HepG2 (cell line): Measurements from ENCODE around the gene TNFSF9. TPM values are rescaled to one million over a fixed set of nuclear protein-coding genes. Genes with fewer than 3 reads are reported as not detected.

ENCODE experiments used
- ATAC-seq: fragments of 200-7000 bp; cut with Tn5 transposase; 3 replicates; pipeline ENCODE4 v1.9.1; 2020; ENCODE audit warnings: mild to moderate bottlenecking, moderate library complexity
- BruUV-seq: library from RNA; stranded (reverse); fragments of 400-500 nt; replicated peaks from 2 replicates; lab custom pipeline; 2021; lab: Mats Ljungman, UMichigan
- CTCF ChIA-PET: fragments of 300-600 bp; formaldehyde crosslinking; extraction: SDS; loops from one replicate; lab custom pipeline; 2021; ENCODE audit warnings: low total read pairs, inconsistent platforms, low intra/inter-chr PET ratio; lab: Yijun Ruan, JAX
- POLR2A ChIA-PET: fragments of 350-600 bp; sonication (Branson Sonifier 250); formaldehyde crosslinking; loops from one replicate; lab custom pipeline; 2020; ENCODE audit warnings: antibody characterized with exemption, inconsistent platforms; lab: Yijun Ruan, JAX
- DNase-seq: peaks from one replicate; pipeline ENCODE4 v3.0.0-alpha.2; 2015; ENCODE audit warnings: low spot score
- FAIRE-seq: peaks from 3 replicates; lab custom pipeline; 2011; peaks lifted over from hg19 to GRCh38; lab: Jason Lieb, UNC
- H2AFZ ChIP-seq: one replicate; pipeline ENCODE4 v1.6.1; 2011; ENCODE audit warnings: low read length, inconsistent platforms
- H3K27ac ChIP-seq: fragments of 300-600 bp; 3 replicates; pipeline ENCODE4 v1.8.0; 2011; ENCODE audit warnings: mixed run types, mild to moderate bottlenecking, mixed read lengths, low read length, inconsistent platforms; ENCODE audit not compliant: insufficient read depth; ENCODE audit errors: extremely low read length
- H3K27me3 ChIP-seq, 2 experiments: fragments of 200-600 bp in 1 of 2; 2 replicates in 1 of 2; 3 replicates in 1 of 2; pipeline versions ENCODE4 v1.6.0 to v1.8.0; 2011; ENCODE audit warnings: low read length in 2 of 2, mild to moderate bottlenecking in 2 of 2, moderate library complexity in 2 of 2, inconsistent platforms in 1 of 2; ENCODE audit not compliant: insufficient read depth in 2 of 2, control insufficient read depth in 1 of 2
- H3K36me3 ChIP-seq, 2 experiments: fragments of 200-600 bp in 1 of 2; replicated peaks in 1 of 2; 2 replicates in 1 of 2; 3 replicates in 1 of 2; pipeline versions ENCODE4 v1.5.1 to v1.8.0; 2011; ENCODE audit warnings: low read length in 2 of 2, inconsistent platforms in 1 of 2; ENCODE audit not compliant: insufficient read depth in 2 of 2, control insufficient read depth in 1 of 2
- H3K4me1 ChIP-seq: 2 replicates; pipeline ENCODE4 v1.5.1; 2012; ENCODE audit warnings: low read length, inconsistent platforms; ENCODE audit not compliant: insufficient read depth
- H3K4me2 ChIP-seq: 2 replicates; pipeline ENCODE4 v1.6.0; 2011; ENCODE audit warnings: low read depth, low read length, inconsistent platforms
- H3K4me3 ChIP-seq, 3 experiments: fragments of 200-600 bp in 1 of 3; sonication (generic), shearing (Covaris generic) in 1 of 3; replicated peaks in 1 of 3; 2 replicates each; pipeline ENCODE4 v1.5.1; 2011 to 2016; ENCODE audit warnings: low read length in 3 of 3, inconsistent platforms in 2 of 3, low read depth in 2 of 3, mild to moderate bottlenecking in 2 of 3, control low read depth in 1 of 3, mixed read lengths in 1 of 3; ENCODE audit not compliant: insufficient read depth in 1 of 3
- H3K79me2 ChIP-seq: one replicate; pipeline ENCODE4 v1.6.1; 2011; ENCODE audit warnings: low read length, inconsistent platforms; ENCODE audit not compliant: insufficient read depth
- H3K9ac ChIP-seq: 2 replicates; pipeline ENCODE4 v1.6.0; 2011; ENCODE audit warnings: mild to moderate bottlenecking, low read depth, low read length, inconsistent platforms; ENCODE audit not compliant: insufficient read depth
- H3K9me3 ChIP-seq: 2 replicates; pipeline ENCODE4 v1.5.1; 2012; ENCODE audit warnings: mild to moderate bottlenecking, low read length
- H4K20me1 ChIP-seq: 2 replicates; pipeline ENCODE4 v1.6.0; 2011; ENCODE audit warnings: inconsistent platforms, mild to moderate bottlenecking, low read length, moderate library complexity; ENCODE audit not compliant: insufficient read depth
- BORCS8-MEF2B ChIP-seq: sonication (generic); formaldehyde crosslinking; IDR thresholded peaks from 2 replicates; pipeline ENCODE4 v1.8.0; 2022; ENCODE audit warnings: mild to moderate bottlenecking, missing genetic modification reagents
- FOXK2 ChIP-seq: fragments of 450-650 bp; IDR thresholded peaks from 2 replicates; pipeline ENCODE4 v1.6.1; 2016
- IKZF1 ChIP-seq: fragments of 450-650 bp; IDR thresholded peaks from 2 replicates; pipeline ENCODE4 v1.7.1; 2016
- MED8 ChIP-seq: sonication (generic); formaldehyde crosslinking; IDR thresholded peaks from 2 replicates; pipeline ENCODE4 v1.8.1; 2023; ENCODE audit warnings: mild to moderate bottlenecking, missing genetic modification reagents; ENCODE audit not compliant: insufficient replicate concordance
- MIER3 ChIP-seq: IDR thresholded peaks from 2 replicates; pipeline ENCODE4 v1.6.1; 2016; ENCODE audit warnings: missing compliant biosample characterization, borderline replicate concordance
- NFATC3 ChIP-seq: sonication (generic); formaldehyde crosslinking; IDR thresholded peaks from 2 replicates; pipeline ENCODE4 v1.5.1; 2020; ENCODE audit warnings: mild to moderate bottlenecking, missing genetic modification reagents
- POLR2AphosphoS2 ChIP-seq: IDR thresholded peaks from 2 replicates; pipeline ENCODE4 v1.6.1; 2011; ENCODE audit warnings: low read depth, low read length, improper control_type of control experiment
- RARA ChIP-seq: IDR thresholded peaks from 2 replicates; pipeline ENCODE4 v1.6.1; 2016; ENCODE audit warnings: missing genetic modification reagents, missing compliant biosample characterization
- SNAPC2 ChIP-seq: sonication (generic); formaldehyde crosslinking; IDR thresholded peaks from 2 replicates; pipeline ENCODE4 v1.8.1; 2022; ENCODE audit warnings: mild to moderate bottlenecking, missing genetic modification reagents
- ZNF343 ChIP-seq: sonication (generic); formaldehyde crosslinking; IDR thresholded peaks from 2 replicates; pipeline ENCODE4 v1.4.0; 2020; ENCODE audit warnings: mild to moderate bottlenecking, missing genetic modification reagents
- WGBS: methylation state at CpG from one replicate; pipeline ENCODE4 v1.1.6; 2017; ENCODE audit warnings: low lambda C conversion rate; 5-methylcytosine and 5-hydroxymethylcytosine counted together
- in situ Hi-C: cut with HindIII; loops from 2 replicates; pipeline ENCODE4 v1.10.0; 2017; ENCODE audit warnings: low pct_unique_long_range_greater_than_20kb; ENCODE audit not compliant: extremely low pct_ligation_motif_present
- intact Hi-C: fragments of 100-400 bp; cut with micrococcal nuclease; formaldehyde crosslinking; loops from one replicate; pipeline ENCODE4 v1.10.0; 2022; ENCODE audit not compliant: unreplicated experiment
- polyA plus RNA-seq, 8 experiments: library from polyadenylated mRNA; depleted of rRNA in 3 of 8; stranded (reverse) in 7 of 8; unstranded in 1 of 8; fragments of >200 nt; fragmentation: Illumina TruSeq in 4 of 8; extraction: Trizol in 4 of 8; gene quantifications; 2 replicates each; pipeline versions ENCODE4 v1.2.1 to v1.2.3, GENCODE V29; 2011 to 2016; ENCODE audit warnings: low read depth in 4 of 8, missing spikeins in 1 of 8, mixed read lengths in 1 of 8; ENCODE audit not compliant: insufficient read depth in 1 of 8
- total RNA-seq, 5 experiments: library from RNA; depleted of rRNA; stranded (reverse); fragments of >200 nt; fragmentation: Illumina TruSeq; extraction: Trizol; gene quantifications; 2 replicates each; pipeline ENCODE4 v1.2.3, GENCODE V29; 2016; ENCODE audit warnings: low read depth in 1 of 5
- TF ChIP-seq, protein P1 (sequence below): sonication (generic); formaldehyde crosslinking; conservative IDR thresholded peaks from 2 replicates; pipeline ENCODE4 v1.5.0; 2020; ENCODE audit warnings: missing genetic modification reagents

The TNFSF9 gene
- total and polyA plus RNA-seq, 2 of the 13 experiments (the other 11 are each of a cell fraction or from before 2014, with no cell fraction given): 1.0 to 1.8 TPM

DNA sequence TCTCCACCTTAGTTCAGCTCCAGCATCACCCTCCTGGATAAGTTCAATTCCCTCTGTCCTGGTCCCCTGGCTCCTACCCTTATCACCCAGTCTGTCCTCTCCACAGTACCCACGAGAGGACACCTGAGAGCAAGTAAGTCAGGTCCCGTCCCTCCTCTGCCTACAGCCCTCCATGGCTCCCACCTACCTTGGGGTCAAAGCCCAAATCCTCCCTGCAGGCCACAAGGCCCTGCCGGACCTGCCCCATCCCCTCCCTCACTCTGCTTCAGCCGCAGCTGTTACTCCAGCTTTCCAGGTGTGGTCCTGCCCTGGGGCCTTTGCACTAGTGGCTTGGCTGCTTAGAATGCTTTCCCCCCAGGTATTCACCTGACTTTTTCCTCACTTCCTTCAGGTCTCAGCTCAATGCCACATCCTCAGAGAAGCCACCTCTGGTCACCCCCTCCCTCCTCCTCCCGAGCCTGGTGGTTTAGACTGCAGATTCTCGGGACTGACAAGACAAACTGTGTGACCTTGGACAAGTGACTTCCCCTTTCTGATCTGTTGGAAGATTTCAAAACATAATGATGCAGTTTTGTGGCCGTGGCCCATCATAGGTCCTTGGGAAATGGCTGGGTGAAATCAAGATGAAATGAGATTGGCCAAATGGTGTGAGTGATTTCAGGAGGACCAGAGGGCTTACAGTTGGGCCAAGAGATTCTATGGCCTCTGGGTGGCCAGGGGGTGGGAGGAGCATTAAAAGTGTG lies 32.4 kb upstream of the TNFSF9 start:
- Histone ChIP-seq H3K4me1 (no peaks in the 10 kb centered on the region), H3K4me2 (no peak overlapping the region), H2AFZ (no peak overlapping the region), H3K27me3 (peaks cover 3 to 34% of the 10 kb centered on the region in 2 experiments), H3K9ac (no peak overlapping the region), H3K9me3 (no peaks in the 10 kb centered on the region), H3K79me2 (no peaks in the 10 kb centered on the region), H4K20me1 (no peaks in the 10 kb centered on the region), H3K4me3 (no peak overlapping the region), H3K27ac (no peak overlapping the region), H3K36me3 (no peaks in the 10 kb centered on the region)
- CTCF ChIA-PET: no interaction called here
- DNase-seq (no peak), ATAC-seq (no peak), FAIRE-seq (no peak)
- TF ChIP-seq, protein P1, sequence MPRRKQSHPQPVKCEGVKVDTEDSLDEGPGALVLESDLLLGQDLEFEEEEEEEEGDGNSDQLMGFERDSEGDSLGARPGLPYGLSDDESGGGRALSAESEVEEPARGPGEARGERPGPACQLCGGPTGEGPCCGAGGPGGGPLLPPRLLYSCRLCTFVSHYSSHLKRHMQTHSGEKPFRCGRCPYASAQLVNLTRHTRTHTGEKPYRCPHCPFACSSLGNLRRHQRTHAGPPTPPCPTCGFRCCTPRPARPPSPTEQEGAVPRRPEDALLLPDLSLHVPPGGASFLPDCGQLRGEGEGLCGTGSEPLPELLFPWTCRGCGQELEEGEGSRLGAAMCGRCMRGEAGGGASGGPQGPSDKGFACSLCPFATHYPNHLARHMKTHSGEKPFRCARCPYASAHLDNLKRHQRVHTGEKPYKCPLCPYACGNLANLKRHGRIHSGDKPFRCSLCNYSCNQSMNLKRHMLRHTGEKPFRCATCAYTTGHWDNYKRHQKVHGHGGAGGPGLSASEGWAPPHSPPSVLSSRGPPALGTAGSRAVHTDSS (CRISPR knock-in tag): no peak
- no peak for TF ChIP-seq MED8
- no peak for TF ChIP-seq RARA (CRISPR knock-in tag)
- TF ChIP-seq POLR2AphosphoS2: no peak
- TF ChIP-seq IKZF1: no peak
- TF ChIP-seq ZNF343 (CRISPR knock-in tag): no peak
- TF ChIP-seq MIER3 (CRISPR knock-in tag): no peak
- no peak for TF ChIP-seq NFATC3 (CRISPR knock-in tag)
- TF ChIP-seq BORCS8-MEF2B: no peak
- TF ChIP-seq FOXK2: no peak
- no peak for TF ChIP-seq SNAPC2 (CRISPR knock-in tag)
- POLR2A ChIA-PET: no interaction called here
- in situ Hi-C loops (no loop called here), intact Hi-C loops (no loop called here)
- 33% methylated on average over 7 of the region's 7 CpGs for WGBS
- no TSS peak for BruUV-seq
